ENCODE data around the gene SLCO1A2. TPM values are rescaled to one million over a fixed set of nuclear protein-coding genes. Genes with fewer than 3 reads are reported as not detected.

Gene SLCO1A2
- total RNA-seq, 1 experiment from 2014 or later = 10.3 TPM

- DNase-seq = no peak
- no peak overlapping the region for H3K14ac ChIP-seq (ENCODE audit: insufficient read depth, low read length)
- H4K8ac ChIP-seq (replicated peaks; ENCODE audit: insufficient read length, low read depth, low read length) = no peak overlapping the region
- no CpG with 5 or more reads among the region's 1 CpG for WGBS (ENCODE audit: extremely low coverage, insufficient read length, low lambda C conversion rate)
- H2AK5ac ChIP-seq (ENCODE audit: insufficient read length, low read length) = no peak overlapping the region
- no peak overlapping the region for H4K91ac ChIP-seq (ENCODE audit: insufficient read length, low read depth, low read length)
- Mint-ChIP-seq H3K27ac (no peak overlapping the region; a peak in 1 of 7 replicates), H3K27me3 (ENCODE audit: low read depth) (no peaks in the 10 kb centered on the region), H3K4me1 (no peaks in the 10 kb centered on the region), H3K4me3 (no peak overlapping the region), H3K36me3 (ENCODE audit: insufficient read depth in 1 of 3, low read depth in 3 of 3) (no peaks in the 10 kb centered on the region), H3K9me3 (no peaks in the 10 kb centered on the region)
- H3K9me3 ChIP-seq (ENCODE audit: control insufficient read depth, low read depth, low read length) = no peaks in the 10 kb centered on the region
- H3T11ph ChIP-seq (ENCODE audit: low read length) = no peak overlapping the region
- no peak overlapping the region for H3K18ac ChIP-seq (ENCODE audit: insufficient read length, low read depth, low read length)
- no peak overlapping the region for H3K56ac ChIP-seq (ENCODE audit: insufficient read length, low read depth, low read length)
- H2BK5ac ChIP-seq (ENCODE audit: insufficient read length, low read length) = no peak overlapping the region
- no peak for TF ChIP-seq CTCF (conservative IDR thresholded peaks at IDR 0.05)
- no peak overlapping the region for H2BK15ac ChIP-seq (ENCODE audit: low read depth, low read length)
- no peak overlapping the region for H3K4me2 ChIP-seq (ENCODE audit: insufficient read depth, insufficient read length, low read length)
- no peak overlapping the region for H2BK12ac ChIP-seq (ENCODE audit: insufficient read length, low read depth, low read length)
- H3K4me1 ChIP-seq (ENCODE audit: insufficient read depth, low read length) = no peaks in the 10 kb centered on the region
- H2BK20ac ChIP-seq (ENCODE audit: low read depth, low read length, poor library complexity, severe bottlenecking) = no peak overlapping the region
- no peak overlapping the region for H3K4ac ChIP-seq (ENCODE audit: low read depth, low read length)
- H3K27ac ChIP-seq (ENCODE audit: insufficient read length, low read depth, low read length) = no peak overlapping the region
- no peaks in the 10 kb centered on the region for H3K23me2 ChIP-seq (ENCODE audit: insufficient read length, low read depth, low read length, poor library complexity, severe bottlenecking)
- H3K9ac ChIP-seq (ENCODE audit: extremely low read depth, insufficient read length, low read length) = no peak overlapping the region
- H4K20me1 ChIP-seq (ENCODE audit: control insufficient read depth, insufficient read depth, insufficient read length) = no peaks in the 10 kb centered on the region
- H3K27me3 ChIP-seq (ENCODE audit: insufficient read depth, low read length) = no peaks in the 10 kb centered on the region
- H3K79me1 ChIP-seq (ENCODE audit: insufficient read depth, low read depth, low read length, poor library complexity, severe bottlenecking) = no peaks in the 10 kb centered on the region
- H2AFZ ChIP-seq (ENCODE audit: low read length) = no peak overlapping the region
- no peak overlapping the region for H4K5ac ChIP-seq (ENCODE audit: insufficient read length, low read depth, low read length)
- no peak overlapping the region for H3K23ac ChIP-seq (ENCODE audit: insufficient read length, low read depth, low read length)
- no peaks in the 10 kb centered on the region for H3K79me2 ChIP-seq (ENCODE audit: insufficient read depth, low read length)
- no peak overlapping the region for H2BK120ac ChIP-seq (ENCODE audit: low read depth, low read length, poor library complexity, severe bottlenecking)
These were observed 29.1 kb downstream of the SLCO1A2 start for GRCh38 chr12:21305661-21306060.

All from H9 (cell line).